Measurements from ENCODE around the gene TSPAN4. TPM values are rescaled to one million over a fixed set of nuclear protein-coding genes. Genes with fewer than 3 reads are reported as not detected.

Gene TSPAN4
- total RNA-seq: 197 and 276 TPM in 2 replicates

GRCh38 chr11:842370-843002 is at the start of gene TSPAN4, which contains the start of gene POLR2L:
TSS of gene TSPAN4 (plus strand) at chr11:842852. CDS start at chr11:850305, 7,453 bp downstream.
TSS of gene POLR2L (minus strand) at chr11:842529. CDS start at chr11:842508, 21 bp downstream.

GRCh38 chr11:798093-798713 is 44.4 kb upstream of the TSPAN4 start, which contains the start of gene SLC25A22:
TSS of gene SLC25A22 (minus strand) at chr11:798281. CDS start at chr11:795006, 3,275 bp downstream.

GRCh38 chr11:809287-810039 is 33.2 kb upstream of the TSPAN4 start, which contains the start of gene RPLP2:
TSS of gene RPLP2 (plus strand) at chr11:809967. CDS start at chr11:810235, 268 bp downstream.

GRCh38 chr11:818396-819128 is 24.1 kb upstream of the TSPAN4 start, which contains the start of gene PNPLA2:
TSS of gene PNPLA2 (plus strand) at chr11:818914. CDS start at chr11:819719, 805 bp downstream.

GRCh38 chr11:827897-828192 is 14.8 kb upstream of the TSPAN4 start, which contains the start of gene CRACR2B:
TSS of gene CRACR2B (plus strand) at chr11:827919. CDS start at chr11:828608, 689 bp downstream.

GRCh38 chr11:832529-833113 is 10.0 kb upstream of the TSPAN4 start, which contains the start of gene CD151:
TSS of gene CD151 (plus strand) at chr11:832952. CDS start at chr11:836070, 3,118 bp downstream.

GRCh38 chr11:910589-911030 is 68.0 kb downstream of the TSPAN4 start, which contains the start of gene CHID1:
TSS of gene CHID1 (minus strand) at chr11:910810. CDS start at chr11:904816, 5,994 bp downstream.

Other genes with a start within 250 kb of the TSPAN4 start
- gene IRF7, start 226.9 kb upstream of the TSPAN4 start, total RNA-seq: 11.7 and 21.3 TPM in 2 replicates
- not detected in 2 replicates for gene CDHR5, start 217.9 kb upstream of the TSPAN4 start, total RNA-seq
- not detected in 2 replicates for gene SCT, start 215.7 kb upstream of the TSPAN4 start, total RNA-seq
- not detected in 2 replicates for gene DRD4, start 205.6 kb upstream of the TSPAN4 start, total RNA-seq
- gene DEAF1, start 147.6 kb upstream of the TSPAN4 start, total RNA-seq: 20.0 and 26.5 TPM in 2 replicates
- 27.5 and 48.1 TPM in 2 replicates for gene TMEM80, start 147.0 kb upstream of the TSPAN4 start, total RNA-seq
- 31.1 and 40.8 TPM in 2 replicates for gene EPS8L2, start 136.6 kb upstream of the TSPAN4 start, total RNA-seq
- gene TALDO1, start 95.4 kb upstream of the TSPAN4 start, total RNA-seq: 155 and 167 TPM in 2 replicates
- gene GATD1, start 65.4 kb upstream of the TSPAN4 start, total RNA-seq: 23.2 and 49.3 TPM in 2 replicates
- gene CEND1, start 52.8 kb upstream of the TSPAN4 start, total RNA-seq: 0.89 and 3.5 TPM in 2 replicates
- 18.2 and 20.0 TPM in 2 replicates for gene SLC25A22, start 44.6 kb upstream of the TSPAN4 start, total RNA-seq
- 21.6 and 28.0 TPM in 2 replicates for gene PIDD1, start 37.6 kb upstream of the TSPAN4 start, total RNA-seq
- 457 and 731 TPM in 2 replicates for gene RPLP2, start 32.9 kb upstream of the TSPAN4 start, total RNA-seq
- 16.7 and 25.2 TPM in 2 replicates for gene PNPLA2, start 23.9 kb upstream of the TSPAN4 start, total RNA-seq
- gene CRACR2B, start 14.9 kb upstream of the TSPAN4 start, total RNA-seq: 1.8 and 2.9 TPM in 2 replicates
- gene CD151, start 9.9 kb upstream of the TSPAN4 start, total RNA-seq: 806 and 946 TPM in 2 replicates
- 214 and 287 TPM in 2 replicates for gene POLR2L, start 323 bp upstream of the TSPAN4 start, total RNA-seq
- gene CHID1, start 68.0 kb downstream of the TSPAN4 start, total RNA-seq: 121 and 149 TPM in 2 replicates
- 56.2 and 60.1 TPM in 2 replicates for gene AP2A2, start 83.0 kb downstream of the TSPAN4 start, total RNA-seq
- not detected in 2 replicates for gene MUC6, start 193.9 kb downstream of the TSPAN4 start, total RNA-seq
- not detected in 2 replicates for gene MUC2, start 232.0 kb downstream of the TSPAN4 start, total RNA-seq